Measurements from ENCODE around the gene AKAP9.

Gene AKAP9

GRCh38 chr7:92110857-92111256, 170.2 kb downstream of the AKAP9 start:
- Histone ChIP-seq H3K4me1 (ENCODE audit: control insufficient read depth in 1 of 2, insufficient read depth in 2 of 2, low read length in 2 of 2) (peaks cover 0 to 4% of the 10 kb centered on the region in 2 donors), H3K9me3 (ENCODE audit: control insufficient read depth in 1 of 2, low read length in 2 of 2) (no peaks in the 10 kb centered on the region), H3K4me3 (ENCODE audit: low read depth in 1 of 2, low read length in 2 of 2) (no peak overlapping the region), H3K27ac (ENCODE audit: low read length) (no peak overlapping the region), H3K36me3 (ENCODE audit: control insufficient read depth in 1 of 2, insufficient read depth in 2 of 2, low read length in 2 of 2) (peaks cover 25 to 42% of the 10 kb centered on the region in 2 donors), H3K27me3 (ENCODE audit: low read depth, low read length) (no peaks in the 10 kb centered on the region)

GRCh38 chr7:92115821-92116220, 175.2 kb downstream of the AKAP9 start:
- Histone ChIP-seq H3K36me3 (ENCODE audit: control insufficient read depth in 1 of 2, insufficient read depth in 2 of 2, low read length in 2 of 2) (peaks cover 11 to 28% of the 10 kb centered on the region in 2 donors), H3K4me1 (ENCODE audit: control insufficient read depth in 1 of 2, insufficient read depth in 2 of 2, low read length in 2 of 2) (peaks cover 0 to 4% of the 10 kb centered on the region in 2 donors), H3K4me3 (ENCODE audit: low read depth in 1 of 2, low read length in 2 of 2) (no peak overlapping the region), H3K9me3 (ENCODE audit: control insufficient read depth in 1 of 2, low read length in 2 of 2) (no peaks in the 10 kb centered on the region), H3K27ac (ENCODE audit: low read length) (no peak overlapping the region), H3K27me3 (ENCODE audit: low read depth, low read length) (no peaks in the 10 kb centered on the region)

- Histone ChIP-seq H3K27ac (ENCODE audit: low read length) (no peak overlapping the region), H3K9me3 (ENCODE audit: control insufficient read depth in 1 of 2, low read length in 2 of 2) (no peaks in the 10 kb centered on the region), H3K4me1 (ENCODE audit: control insufficient read depth in 1 of 2, insufficient read depth in 2 of 2, low read length in 2 of 2) (no peaks in the 10 kb centered on the region), H3K4me3 (ENCODE audit: low read depth in 1 of 2, low read length in 2 of 2) (no peak overlapping the region), H3K36me3 (ENCODE audit: control insufficient read depth in 1 of 2, insufficient read depth in 2 of 2, low read length in 2 of 2) (peaks cover 20 to 22% of the 10 kb centered on the region in 2 donors), H3K27me3 (ENCODE audit: low read depth, low read length) (no peaks in the 10 kb centered on the region)
Measured at GRCh38 chr7:92116949-92117348, 176.3 kb downstream of the AKAP9 start.

- Histone ChIP-seq H3K27me3 (ENCODE audit: low read depth, low read length) (no peaks in the 10 kb centered on the region), H3K4me3 (ENCODE audit: low read depth in 1 of 2, low read length in 2 of 2) (no peak overlapping the region), H3K27ac (ENCODE audit: low read length) (no peak overlapping the region), H3K9me3 (ENCODE audit: control insufficient read depth in 1 of 2, low read length in 2 of 2) (no peaks in the 10 kb centered on the region), H3K4me1 (ENCODE audit: control insufficient read depth in 1 of 2, insufficient read depth in 2 of 2, low read length in 2 of 2) (no peaks in the 10 kb centered on the region), H3K36me3 (ENCODE audit: control insufficient read depth in 1 of 2, insufficient read depth in 2 of 2, low read length in 2 of 2) (peaks cover 34 to 45% of the 10 kb centered on the region in 2 donors)
Measured at GRCh38 chr7:92119213-92119759, 178.6 kb downstream of the AKAP9 start.

GRCh38 chr7:92121681-92122080, 181.0 kb downstream of the AKAP9 start:
- Histone ChIP-seq H3K36me3 (ENCODE audit: control insufficient read depth in 1 of 2, insufficient read depth in 2 of 2, low read length in 2 of 2) (peaks cover 34 to 44% of the 10 kb centered on the region in 2 donors), H3K4me3 (ENCODE audit: low read depth in 1 of 2, low read length in 2 of 2) (no peak overlapping the region), H3K27me3 (ENCODE audit: low read depth, low read length) (no peaks in the 10 kb centered on the region), H3K27ac (ENCODE audit: low read length) (no peak overlapping the region), H3K4me1 (ENCODE audit: control insufficient read depth in 1 of 2, insufficient read depth in 2 of 2, low read length in 2 of 2) (no peaks in the 10 kb centered on the region), H3K9me3 (ENCODE audit: control insufficient read depth in 1 of 2, low read length in 2 of 2) (no peaks in the 10 kb centered on the region)

- no peak overlapping the region for H3K27ac ChIP-seq (ENCODE audit: low read length)
- no peaks in the 10 kb centered on the region for H3K9me3 ChIP-seq (ENCODE audit: control insufficient read depth in 1 of 2, low read length in 2 of 2)
- H3K4me1 ChIP-seq (ENCODE audit: control insufficient read depth in 1 of 2, insufficient read depth in 2 of 2, low read length in 2 of 2): peaks cover 6 to 10% of the 10 kb centered on the region in 2 donors
- peaks cover 18 to 35% of the 10 kb centered on the region in 2 donors for H3K36me3 ChIP-seq (ENCODE audit: control insufficient read depth in 1 of 2, insufficient read depth in 2 of 2, low read length in 2 of 2)
- H3K27me3 ChIP-seq (ENCODE audit: low read depth, low read length): no peaks in the 10 kb centered on the region
- no peak overlapping the region for H3K4me3 ChIP-seq (ENCODE audit: low read depth in 1 of 2, low read length in 2 of 2)
Measured at GRCh38 chr7:92131093-92131492, 190.4 kb downstream of the AKAP9 start.

GRCh38 chr7:92131764-92132330, 191.2 kb downstream of the AKAP9 start:
- Histone ChIP-seq H3K9me3 (ENCODE audit: control insufficient read depth in 1 of 2, low read length in 2 of 2) (no peaks in the 10 kb centered on the region), H3K36me3 (ENCODE audit: control insufficient read depth in 1 of 2, insufficient read depth in 2 of 2, low read length in 2 of 2) (peaks cover 18 to 32% of the 10 kb centered on the region in 2 donors), H3K27me3 (ENCODE audit: low read depth, low read length) (no peaks in the 10 kb centered on the region), H3K27ac (ENCODE audit: low read length) (no peak overlapping the region), H3K4me1 (ENCODE audit: control insufficient read depth in 1 of 2, insufficient read depth in 2 of 2, low read length in 2 of 2) (peaks cover 6 to 10% of the 10 kb centered on the region in 2 donors), H3K4me3 (ENCODE audit: low read depth in 1 of 2, low read length in 2 of 2) (peak overlapping the region in 1 of 2 donors; percentile 21)

- Histone ChIP-seq H3K27ac (ENCODE audit: low read length) (peak overlapping the region; percentile 60), H3K9me3 (ENCODE audit: control insufficient read depth in 1 of 2, low read length in 2 of 2) (no peaks in the 10 kb centered on the region), H3K27me3 (ENCODE audit: low read depth, low read length) (no peaks in the 10 kb centered on the region), H3K4me3 (ENCODE audit: low read depth in 1 of 2, low read length in 2 of 2) (peak overlapping the region; percentile 89 to 97), H3K36me3 (ENCODE audit: control insufficient read depth in 1 of 2, insufficient read depth in 2 of 2, low read length in 2 of 2) (peaks cover 12 to 18% of the 10 kb centered on the region in 2 donors), H3K4me1 (ENCODE audit: control insufficient read depth in 1 of 2, insufficient read depth in 2 of 2, low read length in 2 of 2) (peaks cover 6 to 10% of the 10 kb centered on the region in 2 donors)
Measured at GRCh38 chr7:92133133-92133736, 192.6 kb downstream of the AKAP9 start.

GRCh38 chr7:92133737-92134270, 193.1 kb downstream of the AKAP9 start:
- Histone ChIP-seq H3K9me3 (ENCODE audit: control insufficient read depth in 1 of 2, low read length in 2 of 2) (no peaks in the 10 kb centered on the region), H3K36me3 (ENCODE audit: control insufficient read depth in 1 of 2, insufficient read depth in 2 of 2, low read length in 2 of 2) (peaks cover 7 to 18% of the 10 kb centered on the region in 2 donors), H3K4me1 (ENCODE audit: control insufficient read depth in 1 of 2, insufficient read depth in 2 of 2, low read length in 2 of 2) (peaks cover 6 to 10% of the 10 kb centered on the region in 2 donors), H3K27ac (ENCODE audit: low read length) (peak overlapping the region; percentile 95), H3K27me3 (ENCODE audit: low read depth, low read length) (no peaks in the 10 kb centered on the region), H3K4me3 (ENCODE audit: low read depth in 1 of 2, low read length in 2 of 2) (peak overlapping the region; percentile 89 to 97)

GRCh38 chr7:92134271-92135051, 193.8 kb downstream of the AKAP9 start, which contains the start of gene CYP51A1:
CYP51A1 (minus strand) TSS chr7:92134477; CDS start chr7:92134364, 113 bp downstream.
- Histone ChIP-seq H3K36me3 (ENCODE audit: control insufficient read depth in 1 of 2, insufficient read depth in 2 of 2, low read length in 2 of 2) (peaks cover 6 to 14% of the 10 kb centered on the region in 2 donors), H3K4me3 (ENCODE audit: low read depth in 1 of 2, low read length in 2 of 2) (peak within 1 kb of the TSS; percentile 89 to 97), H3K4me1 (ENCODE audit: control insufficient read depth in 1 of 2, insufficient read depth in 2 of 2, low read length in 2 of 2) (peaks cover 6 to 10% of the 10 kb centered on the region in 2 donors), H3K27ac (ENCODE audit: low read length) (peak within 1 kb of the TSS; percentile 95), H3K27me3 (ENCODE audit: low read depth, low read length) (no peaks in the 10 kb centered on the region), H3K9me3 (ENCODE audit: control insufficient read depth in 1 of 2, low read length in 2 of 2) (no peaks in the 10 kb centered on the region)
